SK-N-SH (cell line): ENCODE measurements around the gene RELN.

Experiments used
- ELF1 ChIP-seq: IDR thresholded peaks from 2 replicates; pipeline ENCODE4 v1.4.0; 2012
- EP300 ChIP-seq, 2 experiments: IDR thresholded peaks; 2 replicates each; pipeline versions ENCODE4 v1.4.0 to v1.6.1; 2012; ENCODE audit warnings: borderline replicate concordance in 1 of 2, low read depth in 1 of 2, low read length in 1 of 2
- GABPA ChIP-seq: IDR thresholded peaks from 2 replicates; pipeline ENCODE4 v1.4.0; 2012; ENCODE audit warnings: low read depth, mild to moderate bottlenecking
- GATA2 ChIP-seq: sonication (generic); formaldehyde crosslinking; IDR thresholded peaks from 2 replicates; pipeline ENCODE4 v1.5.0; 2020; ENCODE audit warnings: mild to moderate bottlenecking, missing genetic modification reagents
- NRF1 ChIP-seq: IDR thresholded peaks from 2 replicates; pipeline ENCODE4 v1.6.1; 2012; ENCODE audit warnings: low read depth, mild to moderate bottlenecking, low read length
- POLR2AphosphoS5 ChIP-seq: IDR thresholded peaks from 2 replicates; pipeline ENCODE4 v1.6.1; 2012; ENCODE audit warnings: low read depth, low read length
- RAD21 ChIP-seq: IDR thresholded peaks from 2 replicates; pipeline ENCODE4 v1.6.1; 2012; ENCODE audit warnings: mild to moderate bottlenecking, low read length
- TAF1 ChIP-seq: IDR thresholded peaks from 2 replicates; pipeline ENCODE4 v1.6.1; 2012; ENCODE audit warnings: low read depth, mild to moderate bottlenecking, low read length, moderate library complexity, borderline replicate concordance
- TEAD4 ChIP-seq: IDR thresholded peaks from 2 replicates; pipeline ENCODE4 v1.4.0; 2012; ENCODE audit warnings: mild to moderate bottlenecking, borderline replicate concordance; ENCODE audit not compliant: insufficient read depth
- YY1 ChIP-seq: IDR thresholded peaks from 2 replicates; pipeline ENCODE4 v1.4.0; 2012; ENCODE audit warnings: low read depth, mild to moderate bottlenecking
- TF ChIP-seq, protein P1 (sequence below): fragments of 200-600 bp; sonication (generic); IDR thresholded peaks from 2 replicates; pipeline ENCODE4 v1.6.1; 2017; ENCODE audit warnings: antibody characterized with exemption, mild to moderate bottlenecking, moderate library complexity
- TF ChIP-seq, protein P2 (sequence below): IDR thresholded peaks from 2 replicates; pipeline ENCODE4 v1.4.0; 2012; ENCODE audit warnings: low read depth, borderline replicate concordance
- TF ChIP-seq, protein P3 (sequence below): IDR thresholded peaks from 2 replicates; pipeline ENCODE4 v1.6.1; 2012; ENCODE audit warnings: mild to moderate bottlenecking, low read depth, low read length, moderate library complexity
- TF ChIP-seq, protein P4 (sequence below): fragments of 150-350 bp; IDR thresholded peaks from 2 replicates; pipeline ENCODE4 v1.6.1; 2017; ENCODE audit warnings: antibody characterized with exemption, low read length, low read depth, borderline replicate concordance

DNA sequence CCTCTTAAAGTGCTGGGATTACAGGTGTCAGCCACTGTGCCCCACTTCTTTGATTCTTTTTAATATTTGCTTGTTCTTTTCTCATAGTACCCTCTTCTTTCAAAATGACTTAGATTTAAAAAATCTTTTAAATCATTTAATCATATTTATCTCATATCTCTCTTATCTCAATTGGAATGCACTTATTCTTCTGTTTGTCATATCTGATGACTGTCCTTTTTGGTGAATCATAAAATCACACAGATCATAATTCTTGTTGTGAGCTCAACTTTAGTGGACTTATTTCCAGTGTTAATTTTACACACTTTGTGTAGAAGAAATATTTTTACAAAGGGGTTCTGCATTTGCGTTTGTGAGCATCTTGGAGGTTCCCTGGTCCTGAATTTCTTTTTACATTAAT lies 323.1 kb downstream of the RELN start:
- TF ChIP-seq EP300 (IDR thresholded peaks at IDR 0.05; ENCODE audit: borderline replicate concordance in 1 of 2, low read depth in 1 of 2, low read length in 1 of 2) (no peak), YY1 (no peak), GABPA (no peak), NRF1 (no peak), POLR2AphosphoS5 (no peak), RAD21 (no peak), TAF1 (no peak), ELF1 (no peak), TEAD4 (no peak), GATA2 (no peak)
- TF ChIP-seq, protein P1, sequence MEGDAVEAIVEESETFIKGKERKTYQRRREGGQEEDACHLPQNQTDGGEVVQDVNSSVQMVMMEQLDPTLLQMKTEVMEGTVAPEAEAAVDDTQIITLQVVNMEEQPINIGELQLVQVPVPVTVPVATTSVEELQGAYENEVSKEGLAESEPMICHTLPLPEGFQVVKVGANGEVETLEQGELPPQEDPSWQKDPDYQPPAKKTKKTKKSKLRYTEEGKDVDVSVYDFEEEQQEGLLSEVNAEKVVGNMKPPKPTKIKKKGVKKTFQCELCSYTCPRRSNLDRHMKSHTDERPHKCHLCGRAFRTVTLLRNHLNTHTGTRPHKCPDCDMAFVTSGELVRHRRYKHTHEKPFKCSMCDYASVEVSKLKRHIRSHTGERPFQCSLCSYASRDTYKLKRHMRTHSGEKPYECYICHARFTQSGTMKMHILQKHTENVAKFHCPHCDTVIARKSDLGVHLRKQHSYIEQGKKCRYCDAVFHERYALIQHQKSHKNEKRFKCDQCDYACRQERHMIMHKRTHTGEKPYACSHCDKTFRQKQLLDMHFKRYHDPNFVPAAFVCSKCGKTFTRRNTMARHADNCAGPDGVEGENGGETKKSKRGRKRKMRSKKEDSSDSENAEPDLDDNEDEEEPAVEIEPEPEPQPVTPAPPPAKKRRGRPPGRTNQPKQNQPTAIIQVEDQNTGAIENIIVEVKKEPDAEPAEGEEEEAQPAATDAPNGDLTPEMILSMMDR, result no peak
- TF ChIP-seq, protein P2, sequence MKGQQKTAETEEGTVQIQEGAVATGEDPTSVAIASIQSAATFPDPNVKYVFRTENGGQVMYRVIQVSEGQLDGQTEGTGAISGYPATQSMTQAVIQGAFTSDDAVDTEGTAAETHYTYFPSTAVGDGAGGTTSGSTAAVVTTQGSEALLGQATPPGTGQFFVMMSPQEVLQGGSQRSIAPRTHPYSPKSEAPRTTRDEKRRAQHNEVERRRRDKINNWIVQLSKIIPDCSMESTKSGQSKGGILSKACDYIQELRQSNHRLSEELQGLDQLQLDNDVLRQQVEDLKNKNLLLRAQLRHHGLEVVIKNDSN, result no peak
- TF ChIP-seq, protein P3, sequence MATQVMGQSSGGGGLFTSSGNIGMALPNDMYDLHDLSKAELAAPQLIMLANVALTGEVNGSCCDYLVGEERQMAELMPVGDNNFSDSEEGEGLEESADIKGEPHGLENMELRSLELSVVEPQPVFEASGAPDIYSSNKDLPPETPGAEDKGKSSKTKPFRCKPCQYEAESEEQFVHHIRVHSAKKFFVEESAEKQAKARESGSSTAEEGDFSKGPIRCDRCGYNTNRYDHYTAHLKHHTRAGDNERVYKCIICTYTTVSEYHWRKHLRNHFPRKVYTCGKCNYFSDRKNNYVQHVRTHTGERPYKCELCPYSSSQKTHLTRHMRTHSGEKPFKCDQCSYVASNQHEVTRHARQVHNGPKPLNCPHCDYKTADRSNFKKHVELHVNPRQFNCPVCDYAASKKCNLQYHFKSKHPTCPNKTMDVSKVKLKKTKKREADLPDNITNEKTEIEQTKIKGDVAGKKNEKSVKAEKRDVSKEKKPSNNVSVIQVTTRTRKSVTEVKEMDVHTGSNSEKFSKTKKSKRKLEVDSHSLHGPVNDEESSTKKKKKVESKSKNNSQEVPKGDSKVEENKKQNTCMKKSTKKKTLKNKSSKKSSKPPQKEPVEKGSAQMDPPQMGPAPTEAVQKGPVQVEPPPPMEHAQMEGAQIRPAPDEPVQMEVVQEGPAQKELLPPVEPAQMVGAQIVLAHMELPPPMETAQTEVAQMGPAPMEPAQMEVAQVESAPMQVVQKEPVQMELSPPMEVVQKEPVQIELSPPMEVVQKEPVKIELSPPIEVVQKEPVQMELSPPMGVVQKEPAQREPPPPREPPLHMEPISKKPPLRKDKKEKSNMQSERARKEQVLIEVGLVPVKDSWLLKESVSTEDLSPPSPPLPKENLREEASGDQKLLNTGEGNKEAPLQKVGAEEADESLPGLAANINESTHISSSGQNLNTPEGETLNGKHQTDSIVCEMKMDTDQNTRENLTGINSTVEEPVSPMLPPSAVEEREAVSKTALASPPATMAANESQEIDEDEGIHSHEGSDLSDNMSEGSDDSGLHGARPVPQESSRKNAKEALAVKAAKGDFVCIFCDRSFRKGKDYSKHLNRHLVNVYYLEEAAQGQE, result no peak
- TF ChIP-seq, protein P4, sequence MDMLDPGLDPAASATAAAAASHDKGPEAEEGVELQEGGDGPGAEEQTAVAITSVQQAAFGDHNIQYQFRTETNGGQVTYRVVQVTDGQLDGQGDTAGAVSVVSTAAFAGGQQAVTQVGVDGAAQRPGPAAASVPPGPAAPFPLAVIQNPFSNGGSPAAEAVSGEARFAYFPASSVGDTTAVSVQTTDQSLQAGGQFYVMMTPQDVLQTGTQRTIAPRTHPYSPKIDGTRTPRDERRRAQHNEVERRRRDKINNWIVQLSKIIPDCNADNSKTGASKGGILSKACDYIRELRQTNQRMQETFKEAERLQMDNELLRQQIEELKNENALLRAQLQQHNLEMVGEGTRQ, result no peak
